HepG2 (cell line): Measurements from ENCODE around the gene ZNF485. TPM values are rescaled to one million over a fixed set of nuclear protein-coding genes. Genes with fewer than 3 reads are reported as not detected.

ENCODE experiments used
- AGO2 ChIP-seq: fragments of 200-400 bp; formaldehyde crosslinking; optimal IDR thresholded peaks from 2 replicates; pipeline ENCODE3; 2017; ENCODE audit warnings: mild to moderate bottlenecking, low read depth, low read length, moderate library complexity
- CHD2 ChIP-seq: IDR thresholded peaks from 2 replicates; pipeline ENCODE4 v1.6.1; 2011; ENCODE audit warnings: low read depth, low read length, improper control_type of control experiment
- GATAD2A ChIP-seq: IDR thresholded peaks from 2 replicates; pipeline ENCODE4 v1.6.1; 2016
- HES4 ChIP-seq: sonication (generic); formaldehyde crosslinking; IDR thresholded peaks from 2 replicates; pipeline ENCODE4 v1.9.0; 2021; ENCODE audit warnings: mild to moderate bottlenecking, missing genetic modification reagents, borderline replicate concordance
- HNRNPK ChIP-seq: fragments of 200-400 bp; formaldehyde crosslinking; IDR thresholded peaks from 2 replicates; pipeline ENCODE4 v1.6.1; 2018; ENCODE audit warnings: low read length, low read depth, moderate library complexity, mild to moderate bottlenecking; ENCODE audit not compliant: poor library complexity, severe bottlenecking
- IKZF4 ChIP-seq: sonication (generic); formaldehyde crosslinking; IDR thresholded peaks from 2 replicates; pipeline ENCODE4 v1.5.1; 2020; ENCODE audit warnings: borderline replicate concordance, mild to moderate bottlenecking, low read depth, missing genetic modification reagents; ENCODE audit errors: not compliant biosample characterization
- IKZF5 ChIP-seq: IDR thresholded peaks from 2 replicates; pipeline ENCODE4 v1.6.1; 2018; ENCODE audit warnings: missing genetic modification reagents, mild to moderate bottlenecking, missing compliant biosample characterization
- KLF6 ChIP-seq: IDR thresholded peaks from 2 replicates; pipeline ENCODE4 v1.8.0; 2016; ENCODE audit warnings: missing biosample characterization, missing genetic modification reagents
- PRPF4 ChIP-seq: fragments of 200-400 bp; formaldehyde crosslinking; IDR thresholded peaks from 2 replicates; pipeline ENCODE4 v1.6.1; 2016; ENCODE audit warnings: low read length, low read depth; ENCODE audit not compliant: poor library complexity, severe bottlenecking
- RAD21 ChIP-seq: fragments of 450-650 bp; formaldehyde crosslinking; IDR thresholded peaks from 2 replicates; pipeline ENCODE4 v1.5.0; 2020; ENCODE audit warnings: mild to moderate bottlenecking
- REPIN1 ChIP-seq: sonication (generic); formaldehyde crosslinking; IDR thresholded peaks from 2 replicates; pipeline ENCODE4 v1.8.0; 2022; ENCODE audit warnings: missing genetic modification reagents, low read depth, mild to moderate bottlenecking, borderline replicate concordance
- TCF7L2 ChIP-seq: IDR thresholded peaks from 2 replicates; pipeline ENCODE4 v1.6.1; 2011; ENCODE audit warnings: mild to moderate bottlenecking, low read depth, low read length, moderate library complexity
- WIZ ChIP-seq: sonication (generic); formaldehyde crosslinking; IDR thresholded peaks from 2 replicates; pipeline ENCODE4 v1.5.1; 2020; ENCODE audit warnings: mild to moderate bottlenecking, missing genetic modification reagents
- ZNF205 ChIP-seq: IDR thresholded peaks from 2 replicates; pipeline ENCODE4 v1.6.1; 2018; ENCODE audit warnings: missing biosample characterization, missing genetic modification reagents
- ZNF224 ChIP-seq: sonication (generic); formaldehyde crosslinking; IDR thresholded peaks from 2 replicates; pipeline ENCODE4 v1.5.0; 2020; ENCODE audit warnings: mild to moderate bottlenecking, missing genetic modification reagents
- ZNF512 ChIP-seq: sonication (generic); formaldehyde crosslinking; IDR thresholded peaks from 2 replicates; pipeline ENCODE4 v1.4.0; 2020; ENCODE audit warnings: mild to moderate bottlenecking, missing genetic modification reagents
- ZNF747 ChIP-seq: sonication (generic); formaldehyde crosslinking; IDR thresholded peaks from 2 replicates; pipeline ENCODE4 v1.8.1; 2023; ENCODE audit warnings: missing genetic modification reagents, mild to moderate bottlenecking, borderline replicate concordance
- polyA plus RNA-seq, 8 experiments: library from polyadenylated mRNA; depleted of rRNA in 3 of 8; stranded (reverse) in 7 of 8; unstranded in 1 of 8; fragments of >200 nt; fragmentation: Illumina TruSeq in 4 of 8; extraction: Trizol in 4 of 8; gene quantifications; 2 replicates each; pipeline versions ENCODE4 v1.2.1 to v1.2.3, GENCODE V29; 2011 to 2016; ENCODE audit warnings: low read depth in 4 of 8, missing spikeins in 1 of 8, mixed read lengths in 1 of 8; ENCODE audit not compliant: insufficient read depth in 1 of 8
- total RNA-seq, 5 experiments: library from RNA; depleted of rRNA; stranded (reverse); fragments of >200 nt; fragmentation: Illumina TruSeq; extraction: Trizol; gene quantifications; 2 replicates each; pipeline ENCODE4 v1.2.3, GENCODE V29; 2016; ENCODE audit warnings: low read depth in 1 of 5
- TF ChIP-seq, protein P1 (sequence below): sonication (generic); formaldehyde crosslinking; IDR thresholded peaks from 2 replicates; pipeline ENCODE4 v1.5.0; 2020; ENCODE audit warnings: mild to moderate bottlenecking, missing genetic modification reagents, borderline replicate concordance
- TF ChIP-seq, protein P2 (sequence below): sonication (generic); formaldehyde crosslinking; IDR thresholded peaks from 2 replicates; pipeline ENCODE4 v1.4.0; 2020; ENCODE audit warnings: missing genetic modification reagents, borderline replicate concordance
- TF ChIP-seq, protein P3 (sequence below): sonication (generic); formaldehyde crosslinking; IDR thresholded peaks from 2 replicates; pipeline ENCODE4 v1.8.0; 2022; ENCODE audit warnings: missing genetic modification reagents, mild to moderate bottlenecking, borderline replicate concordance

ZNF485 gene
- total and polyA plus RNA-seq, 2 of the 13 experiments (the other 11 are each of a cell fraction or from before 2014, with no cell fraction given) = 1.4 to 3.3 TPM

- TF ChIP-seq, protein P1, sequence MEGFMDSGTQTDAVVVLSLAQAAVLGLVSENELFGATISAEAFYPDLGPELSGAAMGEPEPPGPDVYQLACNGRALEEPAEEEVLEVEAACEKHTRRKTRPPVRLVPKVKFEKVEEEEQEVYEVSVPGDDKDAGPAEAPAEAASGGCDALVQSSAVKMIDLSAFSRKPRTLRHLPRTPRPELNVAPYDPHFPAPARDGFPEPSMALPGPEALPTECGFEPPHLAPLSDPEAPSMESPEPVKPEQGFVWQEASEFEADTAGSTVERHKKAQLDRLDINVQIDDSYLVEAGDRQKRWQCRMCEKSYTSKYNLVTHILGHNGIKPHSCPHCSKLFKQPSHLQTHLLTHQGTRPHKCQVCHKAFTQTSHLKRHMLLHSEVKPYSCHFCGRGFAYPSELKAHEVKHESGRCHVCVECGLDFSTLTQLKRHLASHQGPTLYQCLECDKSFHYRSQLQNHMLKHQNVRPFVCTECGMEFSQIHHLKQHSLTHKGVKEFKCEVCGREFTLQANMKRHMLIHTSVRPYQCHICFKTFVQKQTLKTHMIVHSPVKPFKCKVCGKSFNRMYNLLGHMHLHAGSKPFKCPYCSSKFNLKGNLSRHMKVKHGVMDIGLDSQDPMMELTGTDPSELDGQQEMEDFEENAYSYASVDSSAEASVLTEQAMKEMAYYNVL (CRISPR knock-in tag) = peak; percentile 49; the same call in 1 of the 2 replicates
- TF ChIP-seq AGO2 = no peak
- TF ChIP-seq ZNF224 (CRISPR knock-in tag) = 0 out of 2 replicates have a peak, but pooled peaks have one; percentile 29
- no peak for TF ChIP-seq PRPF4
- no peak for TF ChIP-seq RAD21 (CRISPR knock-in tag)
- no peak for TF ChIP-seq GATAD2A (CRISPR knock-in tag)
- no peak for TF ChIP-seq HES4 (CRISPR knock-in tag)
- TF ChIP-seq REPIN1 (CRISPR knock-in tag) = no peak
- TF ChIP-seq KLF6 (CRISPR knock-in tag) = no peak
- no peak for TF ChIP-seq IKZF5 (CRISPR knock-in tag)
- TF ChIP-seq IKZF4 = no peak
- no peak for TF ChIP-seq ZNF747 (CRISPR knock-in tag)
- TF ChIP-seq HNRNPK = no peak
- TF ChIP-seq, protein P2, sequence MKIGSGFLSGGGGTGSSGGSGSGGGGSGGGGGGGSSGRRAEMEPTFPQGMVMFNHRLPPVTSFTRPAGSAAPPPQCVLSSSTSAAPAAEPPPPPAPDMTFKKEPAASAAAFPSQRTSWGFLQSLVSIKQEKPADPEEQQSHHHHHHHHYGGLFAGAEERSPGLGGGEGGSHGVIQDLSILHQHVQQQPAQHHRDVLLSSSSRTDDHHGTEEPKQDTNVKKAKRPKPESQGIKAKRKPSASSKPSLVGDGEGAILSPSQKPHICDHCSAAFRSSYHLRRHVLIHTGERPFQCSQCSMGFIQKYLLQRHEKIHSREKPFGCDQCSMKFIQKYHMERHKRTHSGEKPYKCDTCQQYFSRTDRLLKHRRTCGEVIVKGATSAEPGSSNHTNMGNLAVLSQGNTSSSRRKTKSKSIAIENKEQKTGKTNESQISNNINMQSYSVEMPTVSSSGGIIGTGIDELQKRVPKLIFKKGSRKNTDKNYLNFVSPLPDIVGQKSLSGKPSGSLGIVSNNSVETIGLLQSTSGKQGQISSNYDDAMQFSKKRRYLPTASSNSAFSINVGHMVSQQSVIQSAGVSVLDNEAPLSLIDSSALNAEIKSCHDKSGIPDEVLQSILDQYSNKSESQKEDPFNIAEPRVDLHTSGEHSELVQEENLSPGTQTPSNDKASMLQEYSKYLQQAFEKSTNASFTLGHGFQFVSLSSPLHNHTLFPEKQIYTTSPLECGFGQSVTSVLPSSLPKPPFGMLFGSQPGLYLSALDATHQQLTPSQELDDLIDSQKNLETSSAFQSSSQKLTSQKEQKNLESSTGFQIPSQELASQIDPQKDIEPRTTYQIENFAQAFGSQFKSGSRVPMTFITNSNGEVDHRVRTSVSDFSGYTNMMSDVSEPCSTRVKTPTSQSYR (CRISPR knock-in tag) = no peak
- no peak for TF ChIP-seq ZNF512 (CRISPR knock-in tag)
- no peak for TF ChIP-seq WIZ (CRISPR knock-in tag)
- TF ChIP-seq TCF7L2 = no peak
- TF ChIP-seq, protein P3, sequence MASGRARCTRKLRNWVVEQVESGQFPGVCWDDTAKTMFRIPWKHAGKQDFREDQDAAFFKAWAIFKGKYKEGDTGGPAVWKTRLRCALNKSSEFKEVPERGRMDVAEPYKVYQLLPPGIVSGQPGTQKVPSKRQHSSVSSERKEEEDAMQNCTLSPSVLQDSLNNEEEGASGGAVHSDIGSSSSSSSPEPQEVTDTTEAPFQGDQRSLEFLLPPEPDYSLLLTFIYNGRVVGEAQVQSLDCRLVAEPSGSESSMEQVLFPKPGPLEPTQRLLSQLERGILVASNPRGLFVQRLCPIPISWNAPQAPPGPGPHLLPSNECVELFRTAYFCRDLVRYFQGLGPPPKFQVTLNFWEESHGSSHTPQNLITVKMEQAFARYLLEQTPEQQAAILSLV (CRISPR knock-in tag) = peak; percentile 39; the same call in 1 of the 2 replicates
- no peak for TF ChIP-seq ZNF205 (CRISPR knock-in tag)
- TF ChIP-seq CHD2 = no peak
Measured at GRCh38 chr10:43606323-43607198, at the start of gene ZNF485 (continued).
